Right ventricle myocardium inferior (tissue), 1 donor: Measurements from ENCODE around the gene CES4A. TPM values are rescaled to one million over a fixed set of nuclear protein-coding genes. Genes with fewer than 3 reads are reported as not detected.
"Not testable (repeated sequence)": the region's sequence is repeated elsewhere in the genome, so short reads cannot be mapped to it uniquely, and the experiment has no call there.

Experiments
- ATAC-seq: fragments of 200-7000 bp; cut with Tn5 transposase; one replicate; pipeline ENCODE4 v1.9.1; 2020; ENCODE audit warnings: mild to moderate bottlenecking, moderate library complexity
- DNase-seq: peaks from one replicate; pipeline ENCODE4 v3.0.0; 2021; ENCODE audit errors: missing footprints
- intact Hi-C: fragments of 100-400 bp; cut with DNase I; formaldehyde crosslinking; loops from one replicate; pipeline ENCODE4 v1.11.0; 2022
- total RNA-seq: library from RNA; stranded (reverse); fragmentation: NEBNext Ultra II Directional; extraction: Animal tissue kit (Norgen Biotek cat#: 25700); gene quantifications from one replicate; pipeline ENCODE4 v1.2.1, GENCODE V29; 2021
- donor health status: DM: no; HTN: yes; CAD: no; lungs with severe emphysema.

The CES4A gene
- total RNA-seq, 1 donor from 2014 or later, result 4.6 TPM

DNA sequence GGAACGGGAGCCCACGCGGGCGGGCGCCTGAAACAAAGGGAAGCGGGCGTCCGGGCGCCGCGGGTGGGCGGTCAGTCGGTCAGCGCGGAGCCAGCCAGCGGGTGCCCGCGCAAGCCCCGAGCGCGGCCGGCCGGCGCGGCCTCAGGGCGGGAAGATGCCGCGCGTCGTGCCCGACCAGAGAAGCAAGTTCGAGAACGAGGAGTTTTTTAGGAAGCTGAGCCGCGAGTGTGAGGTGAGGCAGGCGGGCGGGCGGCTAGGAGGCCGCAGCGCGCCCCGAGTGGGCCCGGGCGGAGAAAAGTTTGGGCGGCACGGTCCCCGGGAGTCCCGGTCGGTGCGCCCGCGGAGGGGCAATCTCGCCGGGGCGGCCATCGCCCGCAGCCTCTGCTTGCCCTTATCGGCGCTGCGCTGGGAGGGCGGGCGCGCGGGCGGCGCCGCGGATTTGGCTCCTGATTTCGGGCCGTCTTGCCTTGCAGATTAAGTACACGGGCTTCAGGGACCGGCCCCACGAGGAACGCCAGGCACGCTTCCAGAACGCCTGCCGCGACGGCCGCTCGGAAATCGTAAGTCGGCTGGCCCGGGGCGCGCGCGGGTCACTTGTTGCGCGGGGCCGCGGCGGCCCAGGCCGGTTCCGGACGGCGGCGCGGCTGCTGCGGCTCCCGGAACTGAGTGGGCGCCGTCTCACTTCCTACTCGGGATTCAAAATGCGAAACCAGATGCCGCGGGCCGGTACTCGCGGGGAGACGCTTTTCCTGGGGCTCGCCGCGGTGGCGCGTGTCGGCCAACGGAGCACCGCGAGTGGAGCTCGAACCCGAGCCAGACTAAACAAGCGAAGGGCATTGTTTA is 41.1 kb downstream of the CES4A start:
- ATAC-seq, result peak; percentile 55
- intact Hi-C loops, result loop anchor here (5.0 kb wide), 2 partner anchors 78 to 128 kb away; partner anchors contain the start of genes FBXL8, PHAF1 and TRADD
- peak; percentile 87 for DNase-seq

GRCh38 chr16:67030221-67030962 is 42.0 kb downstream of the CES4A start:
- intact Hi-C loops, result no loop called here
- ATAC-seq (no peak), DNase-seq (no peak)

DNA sequence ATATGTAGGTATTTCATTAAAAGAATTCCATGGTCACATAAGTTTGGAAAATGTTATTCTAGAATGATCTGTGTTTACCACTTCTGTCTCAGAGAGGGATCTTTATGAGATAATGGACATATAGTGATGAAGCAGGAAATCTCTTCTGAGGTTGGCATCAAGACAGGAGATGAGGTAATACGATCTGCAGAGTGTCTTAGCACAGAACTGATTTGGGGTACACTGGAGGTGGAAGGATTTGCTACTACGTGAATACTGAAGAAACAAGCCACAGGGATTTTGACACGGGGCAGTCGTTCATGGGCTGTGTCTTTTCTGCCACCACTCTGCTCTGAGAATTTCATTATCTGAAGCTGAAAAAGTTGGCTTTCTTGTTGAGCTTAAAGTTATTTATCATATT is 46.1 kb downstream of the CES4A start:
- ATAC-seq, result no peak
- intact Hi-C loops, result no loop called here
- no peak for DNase-seq

GRCh38 chr16:67035364-67035763 is 47.0 kb downstream of the CES4A start:
- intact Hi-C loops, result no loop called here
- ATAC-seq, result no peak
- no peak for DNase-seq

GRCh38 chr16:67036323-67036741 is 47.9 kb downstream of the CES4A start:
- ATAC-seq (no peak), DNase-seq (no peak)
- intact Hi-C loops, result no loop called here

GRCh38 chr16:67039260-67040020 is 51.1 kb downstream of the CES4A start:
- DNase-seq, result no peak
- intact Hi-C loops, result no loop called here
- no peak for ATAC-seq

GRCh38 chr16:67040166-67040565 is 51.8 kb downstream of the CES4A start:
- ATAC-seq (no peak), DNase-seq (no peak)
- intact Hi-C loops, result no loop called here

DNA sequence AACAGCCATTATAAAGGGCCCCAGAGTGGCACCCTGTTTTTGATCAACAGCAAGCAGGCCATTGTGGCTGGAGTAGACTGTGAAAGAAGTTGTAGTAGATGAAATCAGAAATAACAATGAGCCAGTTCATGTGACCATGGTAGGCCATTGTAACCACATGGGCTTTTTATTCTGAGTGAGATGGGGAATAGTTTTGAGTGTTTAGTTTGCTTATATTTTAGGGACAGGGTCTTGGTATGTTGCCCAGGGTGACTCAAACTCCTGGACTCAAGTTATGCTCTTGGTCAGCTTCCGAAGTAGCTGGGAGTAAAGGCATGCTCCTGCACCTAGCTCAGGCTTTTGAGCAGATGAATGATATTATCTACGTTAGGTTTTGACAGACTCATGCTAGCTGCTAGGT is 52.5 kb downstream of the CES4A start:
- intact Hi-C loops, result no loop called here
- no peak for DNase-seq
- no peak for ATAC-seq

- ATAC-seq, intact Hi-C loops, DNase-seq: not testable (repeated sequence)
These were observed 53.1 kb downstream of the CES4A start for GRCh38 chr16:67041520-67041919.

GRCh38 chr16:67043420-67043819 is 55.0 kb downstream of the CES4A start:
- intact Hi-C loops, result no loop called here
- no peak for ATAC-seq
- DNase-seq, result no peak

DNA sequence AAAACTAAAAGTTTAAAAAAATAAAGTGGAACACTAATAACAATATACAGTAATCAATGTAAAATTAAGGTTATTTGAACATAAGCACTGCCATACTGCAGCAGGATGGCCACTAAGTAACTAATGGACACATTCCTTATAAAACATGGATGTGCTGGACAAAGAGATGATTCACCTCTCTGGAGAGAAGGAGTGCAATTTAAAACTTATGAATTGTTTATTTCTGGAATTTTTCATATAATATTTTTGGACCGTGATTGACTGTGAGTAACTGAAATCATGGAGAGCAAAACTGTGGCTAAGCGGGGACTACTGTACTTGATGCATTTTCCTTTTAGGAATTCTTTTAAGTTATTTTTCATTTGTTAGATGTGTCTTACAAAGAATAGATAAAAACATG is 62.4 kb downstream of the CES4A start:
- no peak for ATAC-seq
- intact Hi-C loops, result no loop called here

DNA sequence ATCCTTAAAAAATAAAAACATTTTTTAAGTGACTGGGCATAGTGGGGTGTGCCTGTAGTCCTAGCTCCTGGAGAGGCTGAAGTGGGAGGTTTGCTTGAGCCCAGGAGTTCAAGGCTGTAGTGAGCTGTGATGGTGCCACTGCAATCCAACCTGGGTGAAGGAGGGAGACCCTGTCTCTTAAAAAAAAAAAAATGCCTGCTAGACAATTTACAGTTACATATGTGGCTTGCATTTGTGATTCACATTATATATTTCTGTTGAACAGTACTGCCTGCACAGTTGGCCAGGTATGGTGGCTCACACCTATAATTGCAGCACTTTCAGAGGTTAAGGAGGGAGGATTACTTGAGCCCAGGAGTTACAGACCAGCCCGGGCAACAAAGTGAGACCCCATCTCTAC is 64.0 kb downstream of the CES4A start:
- ATAC-seq, result no peak
- intact Hi-C loops, result no loop called here
- DNase-seq, result no peak

More for the DNA sequence above, 62.4 kb downstream of the CES4A start:
- no peak for DNase-seq

DNA sequence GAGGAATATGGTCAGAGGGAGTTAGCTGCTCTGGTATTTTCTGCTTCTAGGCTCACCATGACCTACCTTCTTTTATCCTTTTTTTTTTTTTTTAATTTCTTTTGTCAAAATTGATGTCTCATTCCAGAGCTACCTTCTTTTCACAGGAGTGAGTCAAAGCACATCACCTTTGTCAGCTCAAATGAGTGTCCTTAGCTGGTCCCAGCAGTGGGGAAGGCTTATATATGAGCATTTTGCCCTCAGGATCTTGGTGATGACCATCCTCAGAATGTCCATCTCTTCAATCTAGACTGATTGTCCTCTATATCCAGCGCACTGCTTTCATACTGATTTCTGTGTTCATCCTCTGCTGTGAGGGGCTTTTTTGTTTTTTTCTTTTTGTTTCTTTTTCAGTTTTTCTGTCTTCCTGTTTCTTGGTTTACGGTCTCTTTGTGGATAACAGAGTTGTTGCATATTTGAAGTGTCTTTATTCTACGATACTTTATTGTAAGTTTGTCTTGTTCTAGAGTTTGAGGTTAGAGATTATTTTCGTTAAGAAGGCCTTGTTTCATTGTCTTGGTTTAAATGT is 65.5 kb downstream of the CES4A start:
- no peak for ATAC-seq
- intact Hi-C loops, result no loop called here

DNA sequence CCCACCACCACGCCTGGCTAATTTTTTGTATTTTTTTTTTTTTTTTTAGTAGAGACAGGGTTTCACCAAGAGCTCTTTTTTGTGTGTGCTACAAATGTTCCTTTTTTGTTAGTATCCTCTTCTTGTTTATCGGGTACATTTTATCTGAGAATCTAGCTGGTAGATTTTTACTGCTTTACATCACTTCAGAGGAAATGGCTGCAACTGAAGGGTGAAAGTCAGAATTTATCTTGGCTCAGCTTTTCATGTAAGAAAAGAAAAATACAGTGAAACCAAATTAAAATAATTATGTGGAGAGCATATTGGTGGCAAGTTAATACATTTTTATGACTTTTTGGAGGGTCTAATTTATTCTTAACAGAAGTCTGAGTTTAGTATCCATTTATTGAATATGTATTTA is 66.5 kb downstream of the CES4A start:
- no peak for ATAC-seq

More for the DNA sequence above, 65.5 kb downstream of the CES4A start:
- no peak for DNase-seq

DNA sequence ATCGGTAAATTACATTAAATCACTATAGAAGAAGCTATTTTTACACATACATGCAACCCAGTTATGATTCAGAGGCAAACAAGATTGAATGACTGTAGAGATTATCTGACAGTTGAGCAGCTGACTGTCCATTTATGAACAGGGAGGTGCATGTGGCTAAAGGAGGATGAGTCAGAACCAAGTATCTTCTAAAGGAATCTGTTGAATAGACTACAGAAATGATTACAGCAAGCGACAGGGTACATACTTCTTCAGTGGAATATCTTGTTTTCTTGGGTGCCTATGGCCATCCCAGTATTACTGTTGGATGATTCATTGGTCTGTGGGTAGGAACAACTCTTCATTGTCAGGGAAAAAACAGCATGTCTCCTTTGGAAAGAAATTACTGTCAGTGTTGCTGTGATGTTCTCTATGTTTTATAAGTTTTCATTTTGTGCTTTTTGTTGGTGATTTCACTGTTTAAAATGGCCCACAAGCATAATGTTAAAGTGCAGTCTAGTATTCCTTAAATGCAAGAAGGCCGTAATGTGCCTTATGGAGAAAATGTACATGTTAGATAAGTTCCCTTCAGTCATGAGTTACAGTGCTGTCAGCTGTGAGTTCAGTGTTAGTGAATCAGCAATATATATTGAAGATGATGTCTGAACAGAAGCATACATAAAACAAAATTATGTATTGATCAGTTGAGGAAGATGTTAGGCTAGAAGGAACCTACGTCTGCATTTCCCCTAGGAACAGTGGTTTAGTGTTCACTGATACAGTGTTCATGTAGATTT is 67.5 kb downstream of the CES4A start:
- intact Hi-C loops, result no loop called here
- no peak for DNase-seq
- no peak for ATAC-seq

More for the DNA sequence above, 66.5 kb downstream of the CES4A start:
- intact Hi-C loops, result no loop called here
- no peak for DNase-seq
